HL-60/S4 (cell line): ENCODE data around the gene EXOC2.
"Not testable (repeated sequence)": the region's sequence is repeated elsewhere in the genome, so short reads cannot be mapped to it uniquely, and the experiment has no call there.

Experiments
- in situ Hi-C: fragments of 300-500 bp; cut with MboI; formaldehyde crosslinking; loops from 2 replicates; pipeline ENCODE4 v1.14.3; 2022; ENCODE audit warnings: low sequenced_read_pairs

EXOC2 gene

DNA sequence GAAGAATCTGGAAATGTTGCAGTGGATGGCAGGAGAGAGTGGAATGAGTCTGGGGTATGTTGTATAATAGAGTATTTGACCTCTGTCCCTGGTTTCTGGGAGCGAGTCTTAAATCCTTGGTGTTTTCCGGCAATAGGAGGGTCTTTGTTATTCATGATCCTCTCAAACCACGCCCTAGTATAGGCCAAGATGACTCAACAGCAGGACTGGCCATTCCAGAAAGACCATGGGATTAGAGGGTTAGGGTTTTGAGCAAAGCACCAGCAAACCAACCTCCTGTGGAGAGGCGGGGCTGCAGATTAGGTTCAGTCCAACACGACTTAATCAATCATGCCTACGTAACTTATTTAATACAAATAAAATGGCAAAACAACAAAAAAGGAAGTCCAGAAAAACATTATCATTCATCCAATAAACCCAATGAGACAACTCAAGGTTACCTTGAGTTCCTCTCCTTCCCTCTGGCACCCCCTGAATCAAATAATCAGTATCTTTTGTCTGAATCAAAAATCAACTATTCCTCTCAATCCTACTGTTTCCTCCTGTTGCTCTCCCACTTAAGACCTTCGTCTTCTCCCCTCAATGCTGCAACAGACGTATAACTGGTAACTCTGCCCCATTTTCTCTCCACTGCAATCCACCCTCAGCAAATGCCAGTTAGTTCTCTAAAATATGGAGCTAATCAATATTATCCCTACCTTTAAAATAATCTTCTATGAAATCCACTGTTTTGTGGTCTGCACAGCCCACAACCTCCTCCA, 51.5 kb downstream of the EXOC2 start:
- in situ Hi-C loops = no loop called here

DNA sequence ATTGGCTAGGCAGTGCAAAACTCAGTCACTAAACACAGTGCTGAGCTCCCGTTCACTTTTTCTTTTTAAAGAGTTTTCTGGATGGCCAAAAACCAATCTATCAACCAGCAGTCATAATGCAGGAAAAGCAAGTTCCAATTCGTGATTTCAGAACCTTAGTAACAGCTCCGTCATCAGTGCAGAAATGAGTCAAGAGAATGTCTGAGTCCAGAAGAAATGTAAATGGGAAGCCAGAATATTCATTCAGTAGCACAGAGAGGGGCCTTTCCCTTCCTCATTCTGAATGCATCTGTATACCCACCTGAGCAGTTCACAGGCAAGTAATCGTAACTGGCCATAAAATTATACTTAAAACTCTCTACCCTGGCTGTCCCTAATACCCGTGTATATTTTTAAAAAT, 56.5 kb downstream of the EXOC2 start:
- in situ Hi-C loops = no loop called here

DNA sequence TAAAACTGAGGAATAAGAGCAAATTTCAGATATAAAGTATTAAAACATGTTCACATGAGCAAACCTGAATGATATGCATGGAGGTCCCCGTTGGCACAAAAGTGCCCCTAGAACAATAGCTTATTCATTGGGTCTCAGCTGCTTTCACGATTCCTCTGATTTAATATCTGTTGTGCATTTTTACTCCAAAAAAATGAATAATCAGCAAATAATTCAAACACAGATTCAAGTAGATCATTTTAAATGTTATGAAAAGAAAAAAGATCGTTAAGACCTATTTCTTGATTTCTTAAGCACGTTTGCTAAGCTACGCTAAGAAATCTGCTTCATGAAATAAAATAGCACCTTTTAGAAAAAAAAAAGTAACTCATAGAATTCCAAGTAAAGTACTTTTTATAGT, 57.7 kb downstream of the EXOC2 start:
- in situ Hi-C loops = no loop called here

DNA sequence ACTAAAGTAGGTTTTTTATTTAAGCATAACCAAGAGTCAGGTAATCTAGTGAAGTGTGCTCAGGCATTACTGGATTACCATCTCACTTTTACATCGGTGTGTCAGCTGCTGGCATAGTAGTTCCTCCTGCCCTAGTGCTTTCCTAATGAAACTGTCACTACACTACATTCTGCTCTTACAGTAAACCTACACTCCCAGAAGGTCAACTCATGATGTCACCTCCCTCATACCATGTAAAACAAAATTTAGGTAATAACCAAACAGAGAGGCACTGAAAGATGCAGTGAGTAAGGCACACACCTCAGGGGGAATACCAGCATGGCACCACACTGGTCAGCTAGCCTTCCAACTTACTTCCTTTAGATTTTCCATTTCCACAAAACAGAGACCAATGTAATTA, 59.3 kb downstream of the EXOC2 start:
- in situ Hi-C loops = no loop called here

DNA sequence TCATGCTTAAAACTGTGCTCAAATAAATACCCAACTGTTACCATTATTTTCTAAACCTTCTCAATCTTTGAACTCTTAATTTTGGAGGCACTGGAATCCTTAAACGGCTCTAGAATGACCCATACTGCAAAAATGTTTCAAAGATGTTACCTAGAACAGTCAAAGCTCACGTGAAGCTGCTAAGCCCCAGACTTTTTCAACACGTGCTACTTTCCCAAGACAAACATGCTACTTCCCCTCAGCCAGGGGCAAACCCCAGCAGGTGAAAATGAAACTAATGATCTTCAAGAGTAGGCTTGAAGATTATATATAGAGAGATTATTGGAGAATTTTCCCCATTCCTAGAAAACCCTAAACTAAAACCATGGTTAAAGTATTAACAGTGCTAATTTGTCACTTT, 64.2 kb downstream of the EXOC2 start:
- in situ Hi-C loops = no loop called here

DNA sequence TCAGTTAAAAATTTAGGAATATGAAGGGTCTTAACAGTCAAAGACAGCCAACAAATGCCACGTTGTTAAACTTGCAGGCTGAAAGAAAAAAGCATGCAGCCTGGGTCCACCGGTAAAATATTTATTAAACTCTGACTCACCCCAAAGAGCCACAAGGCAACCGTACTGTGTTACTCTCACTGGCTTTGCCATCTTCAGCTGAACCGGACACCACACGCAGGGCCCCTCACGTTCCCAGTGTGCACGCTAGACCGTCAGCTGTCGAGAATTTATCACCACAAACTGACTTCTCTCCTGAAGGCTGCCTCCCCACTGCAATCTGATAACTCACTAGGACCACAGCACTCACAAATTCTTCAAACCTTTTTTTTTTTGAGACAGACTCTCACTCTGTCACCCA, 66.7 kb downstream of the EXOC2 start:
- in situ Hi-C loops = no loop called here

DNA sequence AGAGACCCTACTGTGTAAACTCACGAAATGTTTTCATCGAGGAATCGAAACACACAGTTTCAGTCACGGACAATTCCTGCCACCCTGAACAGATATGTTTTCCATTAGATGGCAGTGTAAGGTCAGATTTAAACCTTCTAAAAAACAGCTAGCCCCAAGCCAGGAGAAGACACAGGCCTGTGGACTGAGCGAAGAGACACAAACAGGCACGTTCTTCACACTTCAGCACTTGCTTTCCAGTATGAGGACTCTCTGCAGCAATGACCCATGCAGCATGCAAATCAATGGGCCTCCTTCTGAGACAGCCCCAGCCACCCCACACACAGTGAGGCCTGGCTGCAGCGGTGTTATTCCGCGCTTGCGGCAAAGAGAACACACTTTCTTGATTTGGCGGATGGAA, 68.0 kb downstream of the EXOC2 start:
- in situ Hi-C loops = no loop called here

DNA sequence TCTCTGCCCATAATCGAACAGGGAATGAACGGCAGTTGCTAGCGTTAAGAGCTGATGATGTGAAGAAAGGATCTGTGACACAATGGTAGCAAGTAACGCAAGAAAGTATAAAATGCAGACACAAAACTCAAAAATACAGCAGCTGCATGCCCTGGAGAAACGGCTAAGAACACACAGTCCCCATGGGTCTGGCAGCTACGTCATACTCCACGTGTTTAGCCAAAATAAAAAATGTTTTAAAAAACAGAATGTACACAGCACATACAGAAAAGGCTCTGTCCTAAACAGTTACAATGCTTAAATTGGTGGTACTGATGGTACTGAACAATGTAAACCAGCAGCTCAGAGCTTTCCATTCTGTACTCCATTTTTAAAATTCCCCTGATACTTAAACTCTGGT, 70.5 kb downstream of the EXOC2 start:
- in situ Hi-C loops = no loop called here

DNA sequence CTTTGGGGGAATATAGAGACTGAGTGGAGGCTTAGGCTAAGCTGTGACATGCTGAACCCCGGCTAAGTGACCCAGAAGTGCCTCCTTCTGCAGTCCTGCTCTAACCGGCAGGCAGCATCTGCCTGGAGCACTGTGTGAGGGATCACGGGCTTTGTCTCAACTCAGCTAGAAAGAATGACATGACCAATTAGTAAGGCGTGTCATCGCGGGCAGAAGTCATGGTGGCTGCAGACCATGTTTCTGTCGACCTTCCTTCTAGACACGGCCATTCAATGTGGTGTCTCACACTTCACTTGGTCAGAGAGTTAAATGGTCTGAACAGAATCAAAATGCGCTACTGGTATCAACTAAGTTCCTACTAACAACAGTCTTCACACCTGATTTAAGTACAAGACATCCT, 71.0 kb downstream of the EXOC2 start:
- in situ Hi-C loops = no loop called here

DNA sequence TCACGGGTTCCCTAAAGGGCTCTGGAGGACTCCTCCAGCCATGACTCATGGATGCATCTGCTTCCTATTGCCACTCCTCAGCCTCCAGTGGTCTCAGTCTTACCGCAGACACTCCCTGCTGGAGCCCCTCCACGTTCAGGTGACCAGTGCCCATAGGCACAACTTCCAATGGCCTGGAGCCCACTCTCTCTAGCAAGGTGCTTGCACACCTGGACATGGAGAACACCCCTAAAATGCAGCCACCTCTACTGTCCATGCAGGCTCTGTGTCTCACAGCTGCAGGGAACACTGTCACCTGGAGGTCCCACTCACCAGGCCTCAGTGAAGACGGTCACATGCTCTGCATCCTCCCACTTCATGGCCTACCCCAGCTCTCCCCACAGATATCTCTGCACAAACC, 72.0 kb downstream of the EXOC2 start:
- in situ Hi-C loops = no loop called here

DNA sequence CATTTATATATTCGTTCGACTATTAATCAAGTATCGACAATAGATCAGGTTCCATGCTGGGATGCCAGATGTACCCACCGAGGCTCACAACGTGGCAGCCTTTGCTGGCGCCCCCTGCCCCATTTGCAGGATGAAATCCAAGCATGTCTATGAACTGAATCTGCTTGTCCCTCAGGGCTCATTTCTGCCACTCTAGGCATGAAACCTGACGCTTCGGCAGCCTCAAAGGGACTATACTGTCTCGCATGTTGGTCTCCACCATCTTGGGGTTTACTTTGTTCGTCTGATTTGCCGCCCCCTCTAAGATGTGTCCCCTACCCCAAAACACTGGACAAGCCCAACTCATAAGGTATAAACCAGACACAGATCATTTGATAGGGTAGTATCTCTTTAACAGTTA, 72.8 kb downstream of the EXOC2 start:
- in situ Hi-C loops = no loop called here

DNA sequence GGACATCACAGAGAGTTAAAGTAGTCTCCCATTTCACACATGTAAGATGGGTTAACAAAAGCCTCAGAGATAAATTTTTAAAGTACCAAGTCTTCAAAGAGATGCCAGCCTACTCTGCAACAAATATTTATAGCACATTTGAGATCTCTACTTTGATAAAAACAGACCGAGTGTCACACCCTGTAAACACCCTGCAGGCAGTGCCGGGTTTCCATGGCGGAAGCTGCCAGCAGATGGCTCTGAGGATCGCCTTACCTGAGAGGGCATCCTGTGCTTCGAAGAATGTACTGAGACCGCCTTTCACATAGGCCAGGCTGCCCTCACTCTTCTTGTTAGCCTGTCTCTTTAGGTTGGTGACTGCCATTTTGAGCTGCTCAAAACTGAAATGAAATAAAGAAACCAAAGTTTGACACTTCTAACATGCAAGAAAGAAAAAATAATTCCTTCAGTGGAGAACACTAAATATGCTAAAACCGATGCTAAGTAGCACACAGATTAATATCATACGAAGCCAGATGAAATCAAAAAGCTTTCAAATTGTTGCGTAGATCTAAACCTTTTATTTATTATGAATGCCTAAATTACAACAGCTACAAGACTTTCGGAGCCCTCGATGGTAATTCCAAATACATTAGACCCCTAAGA, 75.4 kb downstream of the EXOC2 start:
- in situ Hi-C loops = no loop called here

DNA sequence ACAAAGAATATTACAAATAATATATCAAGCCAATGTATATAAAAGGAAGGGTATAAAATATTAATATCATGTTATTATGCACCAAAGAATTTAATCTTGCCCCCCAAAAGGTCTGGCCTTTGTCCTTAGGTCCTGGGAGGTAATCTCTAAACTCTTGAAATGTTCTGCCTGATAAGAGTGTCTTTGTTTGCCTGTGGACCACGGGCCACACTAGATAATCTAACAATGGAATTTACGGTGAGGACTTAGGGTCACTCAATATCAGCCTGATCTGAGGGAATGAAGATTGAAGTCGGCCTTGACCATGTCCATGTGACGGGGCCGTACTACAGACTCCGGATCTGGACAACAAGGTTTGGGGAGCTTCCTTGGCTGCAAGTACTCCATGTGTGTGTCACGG, 79.0 kb downstream of the EXOC2 start:
- in situ Hi-C loops = no loop called here

DNA sequence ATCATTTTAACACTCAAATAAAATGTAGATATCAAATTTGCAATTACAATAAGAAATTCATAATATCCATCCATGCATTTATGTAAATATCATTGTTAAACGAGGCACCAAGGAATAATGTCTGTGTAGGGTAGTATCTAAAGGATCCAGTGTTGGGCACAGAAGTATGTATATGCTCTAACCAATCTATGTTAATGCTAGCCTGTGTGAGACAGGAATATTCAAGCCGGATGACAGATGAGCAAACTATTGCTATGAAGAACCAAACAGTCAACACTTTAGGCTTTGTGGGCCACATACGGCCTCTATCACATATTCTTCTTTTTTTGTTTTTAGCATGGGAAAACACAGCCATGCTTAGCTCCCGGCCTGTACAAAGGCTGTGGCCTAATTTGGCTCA, 81.0 kb downstream of the EXOC2 start:
- in situ Hi-C loops = no loop called here

DNA sequence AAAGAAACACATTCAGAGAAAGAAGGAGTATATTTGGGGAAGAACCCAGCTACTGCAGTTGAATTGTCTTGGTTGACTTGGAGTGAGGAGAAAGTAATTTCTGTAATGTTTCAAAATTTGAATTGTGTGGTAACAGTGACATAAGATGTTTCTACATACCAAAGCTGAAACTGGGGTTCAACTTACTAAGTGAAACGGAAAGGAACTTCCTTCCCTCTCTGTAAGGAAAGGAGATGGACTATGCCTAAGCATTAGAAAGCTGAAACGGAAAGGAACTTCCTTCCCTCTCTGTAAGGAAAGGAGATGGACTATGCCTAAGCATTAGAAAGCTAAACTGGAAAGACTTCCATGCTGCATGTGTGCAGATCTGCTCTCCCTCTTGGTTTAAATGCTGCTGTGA, 82.1 kb downstream of the EXOC2 start:
- in situ Hi-C loops = no loop called here

DNA sequence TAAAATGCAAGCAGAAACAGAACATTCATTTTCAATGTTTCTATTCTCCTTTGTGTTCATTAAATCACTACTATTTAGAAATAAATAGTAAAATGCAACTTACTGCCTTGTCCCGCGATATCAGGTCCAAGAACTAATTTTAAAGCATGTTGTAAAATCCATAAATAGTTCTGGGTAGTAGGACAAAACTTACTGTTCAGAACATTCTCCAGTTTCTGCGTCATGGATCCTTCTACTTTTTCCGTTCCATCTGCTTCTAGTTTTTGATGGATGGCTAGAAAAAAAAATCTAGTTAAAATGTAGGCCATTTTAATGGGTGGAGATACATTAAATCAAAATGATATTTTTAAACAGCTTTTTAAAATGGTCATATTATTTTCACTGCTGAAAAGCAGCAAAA, 83.0 kb downstream of the EXOC2 start:
- in situ Hi-C loops = no loop called here

DNA sequence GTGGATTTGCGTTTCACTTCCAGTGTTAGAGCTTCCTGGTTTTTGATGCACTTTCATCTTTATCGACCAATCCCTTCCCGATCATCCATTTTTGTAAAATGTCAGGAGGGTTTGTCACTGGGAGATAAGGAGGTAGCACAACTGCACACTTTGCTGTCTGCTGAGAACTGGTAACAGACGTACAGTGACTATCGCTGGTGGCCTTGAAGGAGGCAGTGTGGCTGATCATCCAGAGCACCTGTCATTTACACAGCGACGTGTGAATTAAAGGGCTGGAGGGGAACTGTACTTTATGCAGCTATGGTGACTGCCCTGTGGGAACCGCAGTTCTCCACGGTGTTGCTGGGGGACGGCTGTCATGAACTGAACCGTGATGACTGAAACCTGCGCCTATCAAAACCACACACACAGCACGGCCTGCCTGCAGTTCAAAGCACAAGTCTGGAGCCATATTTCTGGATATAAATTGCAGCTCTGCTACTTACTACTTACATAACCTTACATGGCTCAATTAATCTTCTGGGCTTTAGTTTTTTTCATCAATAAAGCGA, 86.0 kb downstream of the EXOC2 start:
- in situ Hi-C loops = no loop called here

DNA sequence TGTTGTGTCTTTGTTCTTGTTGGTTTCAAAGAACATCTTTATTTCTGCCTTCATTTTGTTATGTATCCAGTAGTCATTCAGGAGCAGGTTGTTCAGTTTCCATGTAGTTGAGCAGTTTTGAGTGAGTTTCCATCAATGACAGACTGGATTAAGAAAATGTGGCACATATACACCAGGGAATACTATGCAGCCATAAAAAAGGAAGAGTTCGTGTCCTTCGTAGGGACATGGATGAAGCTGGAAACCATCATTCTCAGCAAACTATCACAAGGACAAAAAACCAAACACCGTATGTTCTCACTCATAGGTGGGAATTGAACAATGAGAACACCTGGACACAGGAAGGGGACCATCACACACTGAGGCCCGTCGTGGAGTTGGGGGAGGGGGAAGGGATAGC, 87.0 kb downstream of the EXOC2 start:
- in situ Hi-C loops = not testable (repeated sequence)

DNA sequence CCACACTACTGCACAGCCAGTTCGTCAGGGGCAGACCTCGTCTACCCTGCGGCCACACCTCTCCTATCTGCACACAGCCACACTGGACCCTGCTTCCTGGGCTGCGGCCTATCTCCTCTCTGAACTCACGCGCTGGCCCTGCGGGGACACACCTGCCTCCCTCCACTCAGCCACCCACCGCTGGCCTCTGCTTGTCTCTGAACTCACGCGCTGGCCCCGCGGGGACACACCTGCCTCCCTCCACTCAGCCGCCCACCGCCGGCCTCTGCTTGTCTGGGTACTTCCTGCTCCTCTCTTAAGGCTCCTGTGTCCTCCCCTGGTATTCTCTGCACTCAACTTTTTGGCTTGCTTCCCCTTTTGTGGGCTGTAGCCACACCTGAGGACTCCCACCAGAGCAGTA, 88.4 kb downstream of the EXOC2 start:
- in situ Hi-C loops = no loop called here

DNA sequence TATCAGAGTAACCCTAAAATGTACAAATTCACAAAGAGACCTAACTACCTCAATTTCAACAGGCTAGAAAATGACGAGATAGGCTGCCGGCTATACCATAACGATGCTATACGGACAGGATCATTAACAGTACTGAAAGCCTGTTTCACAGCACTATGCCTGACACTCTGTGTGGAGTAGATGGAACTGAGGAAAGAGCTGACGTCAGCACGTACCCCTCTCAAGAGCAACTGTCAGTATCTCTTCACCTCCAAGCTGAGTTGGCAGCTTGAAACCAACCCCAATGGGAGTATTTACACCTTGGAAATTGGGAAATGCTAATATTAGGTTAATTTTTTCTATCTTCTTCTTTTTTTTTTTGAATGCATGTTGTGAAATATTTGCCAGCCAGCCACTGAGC, 89.7 kb downstream of the EXOC2 start:
- in situ Hi-C loops = no loop called here

DNA sequence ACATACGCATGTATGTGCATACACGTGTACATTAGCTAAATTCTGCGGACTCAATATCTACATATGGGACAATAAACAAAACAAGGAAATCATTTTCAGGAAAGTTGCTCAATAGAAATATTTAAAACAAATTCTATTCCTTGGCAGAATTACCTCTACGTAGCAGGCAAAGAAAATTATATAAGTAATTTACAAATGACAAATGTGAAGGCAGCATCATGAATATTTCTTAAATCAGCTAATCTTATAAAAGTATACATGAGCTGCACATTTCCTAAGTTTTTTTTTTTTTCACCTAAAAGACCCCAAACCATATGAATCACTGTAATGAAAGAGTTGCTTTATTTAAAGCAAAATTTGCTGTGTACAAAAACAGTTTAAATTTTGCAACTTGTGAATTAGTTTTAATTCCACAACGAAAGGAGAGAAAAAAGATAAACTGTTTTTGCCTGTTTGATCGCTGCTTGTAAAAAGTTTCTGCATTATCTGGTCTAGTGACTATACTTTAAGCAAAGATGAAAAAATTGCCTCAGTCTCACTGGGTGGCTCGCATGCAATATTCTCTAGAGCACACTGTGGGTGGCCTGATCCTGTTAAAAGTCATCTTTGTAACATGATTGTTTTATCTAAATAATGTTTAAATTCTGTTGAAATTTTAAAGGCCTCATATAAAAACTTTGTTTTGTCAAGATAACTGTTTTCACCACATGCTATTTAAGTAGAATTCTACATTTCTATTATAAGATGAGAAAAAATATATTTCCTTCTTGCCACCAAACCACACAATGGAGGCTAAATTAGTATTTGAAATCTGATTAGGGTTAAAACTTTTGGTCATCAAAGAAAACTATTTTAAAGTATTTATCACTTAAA, 93.1 kb downstream of the EXOC2 start:
- in situ Hi-C loops = loop anchor here (25.0 kb wide), 2 partner anchors 187 to 812 kb away; no protein-coding TSS in a partner anchor

DNA sequence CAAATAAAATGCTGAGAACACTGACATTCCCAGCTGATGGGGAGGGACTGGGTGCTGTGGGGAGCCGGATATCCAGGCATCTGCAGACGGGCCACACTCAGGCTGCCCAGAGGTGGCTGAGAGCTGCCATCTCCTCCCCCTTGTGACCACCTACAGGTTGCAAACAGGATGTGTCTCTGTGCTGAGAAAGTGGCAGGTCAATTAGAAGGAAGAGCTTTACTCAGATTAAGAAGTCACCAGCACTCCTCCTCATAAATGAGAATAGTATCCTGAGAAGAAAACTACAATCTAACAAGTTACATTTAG, 99.1 kb downstream of the EXOC2 start:
- in situ Hi-C loops = loop anchor here (25.0 kb wide), 2 partner anchors 193 to 818 kb away; no protein-coding TSS in a partner anchor
